Cardiac fibroblast (primary cell): ENCODE results near the gene TGFBI.

Source experiments
- DNase-seq, 2 donors: peaks; one replicate each; pipeline versions ENCODE4 v3.0.0 to v3.0.0-alpha.2; 2010; ENCODE audit warnings: low read depth in 2 of 2
- H3K4me3 ChIP-seq, 2 donors: replicated peaks in 1 of 2; 1 replicate in 1 of 2; 2 replicates in 1 of 2; pipeline ENCODE4 v1.5.1; 2011; ENCODE audit warnings: low read depth in 2 of 2, low read length in 2 of 2, mild to moderate bottlenecking in 2 of 2, moderate library complexity in 1 of 2
- CTCF ChIP-seq: IDR thresholded peaks from one replicate; pipeline ENCODE4 v1.5.1; 2011; ENCODE audit warnings: low read depth, mild to moderate bottlenecking, low read length, inconsistent platforms

TGFBI gene

GRCh38 chr5:136066661-136067271 is 38.0 kb downstream of the TGFBI start:
- H3K4me3 ChIP-seq, result no peak overlapping the region
- peak; percentile 26 for TF ChIP-seq CTCF
- DNase-seq, result peak; percentile 55 to 71

- DNase-seq, result no peak
- H3K4me3 ChIP-seq, result no peak overlapping the region
- TF ChIP-seq CTCF, result no peak
Measured at GRCh38 chr5:136067422-136067821, 38.6 kb downstream of the TGFBI start.

GRCh38 chr5:136070486-136071285 is 41.9 kb downstream of the TGFBI start:
- DNase-seq, result no peak
- TF ChIP-seq CTCF, result no peak

GRCh38 chr5:136073714-136074529 is 45.1 kb downstream of the TGFBI start:
- no peak overlapping the region for H3K4me3 ChIP-seq
- no peak for DNase-seq
- TF ChIP-seq CTCF, result no peak

More at GRCh38 chr5:136070486-136071285, 41.9 kb downstream of the TGFBI start:
- no peak overlapping the region for H3K4me3 ChIP-seq

- H3K4me3 ChIP-seq, result no peak overlapping the region
- DNase-seq, result no peak
- TF ChIP-seq CTCF, result no peak
Measured at GRCh38 chr5:136075466-136075891, 46.7 kb downstream of the TGFBI start.

GRCh38 chr5:136076067-136076466 is 47.3 kb downstream of the TGFBI start:
- no peak for TF ChIP-seq CTCF
- no peak for DNase-seq
- no peak overlapping the region for H3K4me3 ChIP-seq
